ENCODE results near the gene NCKAP5. TPM values are rescaled to one million over a fixed set of nuclear protein-coding genes. Genes with fewer than 3 reads are reported as not detected.

Gene NCKAP5
- total and polyA plus RNA-seq, 2 of the 8 experiments (the other 6 are each of a cell fraction or from before 2014, with no cell fraction given) = 0.27 to 0.86 TPM

DNA sequence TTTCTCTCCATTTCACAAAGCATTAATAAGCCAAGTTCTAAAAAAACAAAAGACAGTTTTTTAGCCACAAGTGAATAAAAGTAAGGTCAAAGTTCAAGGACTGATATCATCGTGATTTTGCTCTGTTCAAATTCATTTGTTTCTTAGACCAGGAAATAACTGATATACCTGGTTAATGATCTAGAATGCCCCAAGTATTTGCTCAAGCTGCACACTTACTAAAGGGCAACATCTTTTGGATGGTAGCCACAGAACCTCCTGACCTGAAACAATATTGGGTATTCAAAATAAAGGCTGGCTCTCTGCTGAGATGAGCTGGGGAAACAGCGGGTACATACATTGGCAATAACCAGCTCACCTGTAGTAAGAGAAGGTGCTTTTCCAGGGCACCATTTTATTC lies 583.5 kb downstream of the NCKAP5 start:
- no peak overlapping the region for H2AFZ ChIP-seq (ENCODE audit: low read length)
- no peak overlapping the region for H2BK120ac ChIP-seq (replicated peaks; ENCODE audit: low read depth, low read length)
- no peak overlapping the region for H2BK5ac ChIP-seq (ENCODE audit: low read depth, low read length)
- H4K5ac ChIP-seq (ENCODE audit: insufficient read length, low read depth, low read length) = no peak overlapping the region
- DNase-seq (ENCODE audit: low read depth in 1 of 2, low spot score in 2 of 2) (no peak), FAIRE-seq (no peak)
- H2BK12ac ChIP-seq (ENCODE audit: low read depth, low read length) = no peak overlapping the region
- no peak overlapping the region for H3K27ac ChIP-seq (ENCODE audit: low read depth, low read length)
- no peak overlapping the region for H2BK15ac ChIP-seq (ENCODE audit: low read length)
- H3K4me2 ChIP-seq (ENCODE audit: insufficient read depth in 1 of 2, low read depth in 2 of 2, low read length in 2 of 2) = no peak overlapping the region
- no peaks in the 10 kb centered on the region for H4K20me1 ChIP-seq (replicated peaks in 1 of 2; ENCODE audit: control insufficient read depth in 1 of 2, insufficient read depth in 2 of 2, low read length in 2 of 2)
- H3K9ac ChIP-seq (replicated peaks in 1 of 4; ENCODE audit: extremely low read depth in 1 of 4, low read depth in 3 of 4, low read length in 3 of 4) = no peak overlapping the region
- no peaks in the 10 kb centered on the region for H3K9me3 ChIP-seq (ENCODE audit: insufficient read depth in 2 of 2, low read depth in 1 of 2, low read length in 1 of 2)
- no peaks in the 10 kb centered on the region for H3K36me3 ChIP-seq (ENCODE audit: control insufficient read depth in 2 of 4, insufficient read depth in 4 of 4, low read length in 3 of 4)
- no peak overlapping the region for H2AK5ac ChIP-seq (ENCODE audit: low read depth, low read length)
- H3K4ac ChIP-seq (replicated peaks; ENCODE audit: insufficient read length, low read depth, low read length) = no peak overlapping the region
- no peaks in the 10 kb centered on the region for H3K27me3 ChIP-seq (replicated peaks in 1 of 4; ENCODE audit: control insufficient read depth in 3 of 4, extremely low read depth in 1 of 4, insufficient read depth in 3 of 4, low read length in 3 of 4)
- no peak overlapping the region for H4K8ac ChIP-seq (ENCODE audit: extremely low read depth, insufficient read depth, low read length)
- POLR2A ChIA-PET (ENCODE audit: partially characterized antibody) = no interaction called here
- H3K4me1 ChIP-seq (replicated peaks in 1 of 4; ENCODE audit: control insufficient read depth in 3 of 4, insufficient read depth in 4 of 4, low read length in 3 of 4) = no peaks in the 10 kb centered on the region
- no peaks in the 10 kb centered on the region for H3K79me1 ChIP-seq (ENCODE audit: low read depth, low read length)
- H2BK20ac ChIP-seq (ENCODE audit: low read length) = no peak overlapping the region
- H3K56ac ChIP-seq (replicated peaks; ENCODE audit: insufficient read length, low read depth, low read length) = no peak overlapping the region
- CTCF ChIA-PET (ENCODE audit: partially characterized antibody) = no interaction called here
- H3K14ac ChIP-seq (ENCODE audit: insufficient read length) = no peak overlapping the region
- H3K4me3 ChIP-seq (ENCODE audit: extremely low read depth in 1 of 4, insufficient read depth in 2 of 4, low read depth in 3 of 4, low read length in 4 of 4) = no peak overlapping the region
- H3K23me2 ChIP-seq (ENCODE audit: low read depth, low read length) = no peaks in the 10 kb centered on the region
- no peak for TF ChIP-seq E2F6 (IDR thresholded peaks at IDR 0.05)
- TF ChIP-seq MAFK (IDR thresholded peaks at IDR 0.05; ENCODE audit: low read depth, low read length) = no peak
- TF ChIP-seq, protein P1, sequence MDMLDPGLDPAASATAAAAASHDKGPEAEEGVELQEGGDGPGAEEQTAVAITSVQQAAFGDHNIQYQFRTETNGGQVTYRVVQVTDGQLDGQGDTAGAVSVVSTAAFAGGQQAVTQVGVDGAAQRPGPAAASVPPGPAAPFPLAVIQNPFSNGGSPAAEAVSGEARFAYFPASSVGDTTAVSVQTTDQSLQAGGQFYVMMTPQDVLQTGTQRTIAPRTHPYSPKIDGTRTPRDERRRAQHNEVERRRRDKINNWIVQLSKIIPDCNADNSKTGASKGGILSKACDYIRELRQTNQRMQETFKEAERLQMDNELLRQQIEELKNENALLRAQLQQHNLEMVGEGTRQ (IDR thresholded peaks at IDR 0.05; ENCODE audit: low read length) = no peak
- no peak for TF ChIP-seq CBX8 (IDR thresholded peaks at IDR 0.05; ENCODE audit: borderline replicate concordance, low read depth, low read length)
- TF ChIP-seq RFX5 (IDR thresholded peaks at IDR 0.05; ENCODE audit: borderline replicate concordance, low read depth, low read length) = no peak
- no peak for TF ChIP-seq KDM5A (IDR thresholded peaks at IDR 0.05; ENCODE audit: low read length)
- 91% methylated on average over 2 of the region's 2 CpGs; no CpG with 5 or more reads in 1 of the 2 experiments for WGBS, 2 experiments (ENCODE audit: extremely low coverage in 1 of 2, insufficient coverage in 1 of 2, insufficient read length in 1 of 2, insufficient replicate concordance in 2 of 2, low coverage in 1 of 2, low lambda C conversion rate in 2 of 2, missing lambda C conversion rate in 1 of 2)
- no peak overlapping the region for H3K18ac ChIP-seq (ENCODE audit: extremely low read depth, low read length)
- no peak overlapping the region for H4K91ac ChIP-seq (replicated peaks; ENCODE audit: insufficient read length, low read length)
- H3K79me2 ChIP-seq (ENCODE audit: control insufficient read depth in 1 of 2, insufficient read depth in 2 of 2, low read length in 2 of 2) = no peaks in the 10 kb centered on the region
- no peak overlapping the region for H3K23ac ChIP-seq (ENCODE audit: insufficient read length)
